Measurements from ENCODE around the gene GDF7. TPM values are rescaled to one million over a fixed set of nuclear protein-coding genes. Genes with fewer than 3 reads are reported as not detected.

Gene GDF7
- polyA plus RNA-seq, 1 of the 3 experiments (the other 2 are of a cell fraction) = 0.02 TPM

GRCh38 chr2:20682167-20682920, 15.4 kb downstream of the GDF7 start:
- Histone ChIP-seq H2AFZ (ENCODE audit: low read depth) (no peak overlapping the region), H3K9ac (no peak overlapping the region), H3K4me1 (ENCODE audit: control insufficient read depth in 1 of 2, insufficient read depth in 2 of 2, low read depth in 1 of 2, low read length in 1 of 2) (peaks cover 0 to 6% of the 10 kb centered on the region in 2 experiments; a peak in 2 of 4 replicates), H3K27me3 (ENCODE audit: insufficient read depth) (no peaks in the 10 kb centered on the region), H3K9me3 (no peaks in the 10 kb centered on the region), H3K4me2 (no peak overlapping the region), H3K27ac (ENCODE audit: low read depth in 2 of 2, low read length in 1 of 2) (no peak overlapping the region), H3K36me3 (replicated peaks in 1 of 2; ENCODE audit: control insufficient read depth in 1 of 2, insufficient read depth in 2 of 2, low read length in 1 of 2) (peaks cover 3 to 67% of the 10 kb centered on the region in 2 experiments), H3K79me2 (ENCODE audit: insufficient read depth) (no peaks in the 10 kb centered on the region), H3K4me3 (ENCODE audit: low read depth in 2 of 2, low read length in 1 of 2) (no peak overlapping the region; a peak in 1 of 4 replicates), H3F3A (replicated peaks; ENCODE audit: insufficient read depth) (no peaks in the 10 kb centered on the region), H4K20me1 (ENCODE audit: insufficient read depth) (no peaks in the 10 kb centered on the region), H3K9me2 (no peaks in the 10 kb centered on the region)
- no peak for DNase-seq
- ChIA-PET POLR2A (interaction anchor here (1.0 kb wide), 1 partner anchor 12 kb away, joined by 3 read pairs; no protein-coding TSS in a partner anchor), CTCF (interaction anchor here (0.6 to 4.2 kb wide), 13 partner anchors 10 to 436 kb away, joined by 3 to 34 read pairs (median 4); partner anchors contain the start of gene HS1BP3)
- TF ChIP-seq MEF2A (IDR thresholded peaks at IDR 0.05; ENCODE audit: borderline replicate concordance, low read depth) (no peak), CTCF (IDR thresholded peaks at IDR 0.05) (peak; percentile 69), EZH2phosphoT487 (IDR thresholded peaks at IDR 0.05; ENCODE audit: borderline replicate concordance, low read depth) (no peak), SMC3 (IDR thresholded peaks at IDR 0.05; ENCODE audit: low read depth, low read length) (peak; percentile 61), USF2 (IDR thresholded peaks at IDR 0.05; ENCODE audit: borderline replicate concordance, low read depth, low read length) (no peak), YY1 (IDR thresholded peaks at IDR 0.05; ENCODE audit: low read depth) (no peak), RAD21 (IDR thresholded peaks at IDR 0.05; ENCODE audit: low read length) (peak; percentile 72), FOXJ3 (CRISPR knock-in tag; IDR thresholded peaks at IDR 0.05) (no peak), SIN3A (IDR thresholded peaks at IDR 0.05; ENCODE audit: borderline replicate concordance, low read depth, low read length) (no peak), MAX (IDR thresholded peaks at IDR 0.05; ENCODE audit: low read depth) (no peak), PBX3 (IDR thresholded peaks at IDR 0.05) (no peak)
- WGBS (ENCODE audit: low lambda C conversion rate) = 81% methylated on average over 7 of the region's 7 CpGs
